ENCODE data around the gene GAS1. TPM values are rescaled to one million over a fixed set of nuclear protein-coding genes. Genes with fewer than 3 reads are reported as not detected.

The GAS1 gene
- total RNA-seq, 2 donors from 2014 or later = 4.8 to 6.7 TPM

DNA sequence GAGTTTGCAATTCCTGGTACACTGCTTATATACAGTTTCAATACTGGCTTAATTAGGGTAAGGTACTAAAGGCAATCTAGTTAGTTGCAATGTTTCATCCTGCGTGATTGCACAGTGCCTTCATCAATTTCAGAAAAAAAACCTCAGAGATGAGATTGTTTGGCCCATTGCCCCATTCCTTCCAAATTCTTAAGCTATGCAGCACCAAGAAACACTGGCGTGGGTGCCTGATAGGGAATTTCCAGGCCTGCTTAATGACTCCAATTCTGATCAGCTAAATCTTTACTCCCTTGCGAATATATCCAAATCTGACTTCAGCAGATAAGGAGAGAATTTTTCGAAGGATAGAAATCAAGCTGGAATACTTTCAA is 35.9 kb upstream of the GAS1 start:
- H3K27me3 Mint-ChIP-seq (ENCODE audit: insufficient read depth) = peaks cover 11% of the 10 kb centered on the region
- Histone ChIP-seq H3K27ac (ENCODE audit: low read depth, low read length) (no peak overlapping the region), H3K9me3 (ENCODE audit: control insufficient read depth, low read length) (no peaks in the 10 kb centered on the region), H3K4me1 (ENCODE audit: control insufficient read depth, insufficient read depth, low read length) (peaks cover 7% of the 10 kb centered on the region), H3K36me3 (ENCODE audit: control insufficient read depth, insufficient read depth, low read length) (no peaks in the 10 kb centered on the region), H3K4me3 (ENCODE audit: low read length) (no peak overlapping the region), H3K9ac (ENCODE audit: extremely low read depth, low read length, poor library complexity, severe bottlenecking) (no peak overlapping the region), H3K27me3 (ENCODE audit: control insufficient read depth, insufficient read depth, low read length, poor library complexity, severe bottlenecking) (no peaks in the 10 kb centered on the region)
- no peak for DNase-seq
- no peaks in the 10 kb centered on the region for H3K36me3 Mint-ChIP-seq (ENCODE audit: low read depth)
- 91 to 95% methylated on average over 4 of the region's 4 CpGs for WGBS, 2 experiments (ENCODE audit: insufficient coverage in 1 of 2, insufficient read length in 1 of 2)
- H3K9me3 Mint-ChIP-seq = no peaks in the 10 kb centered on the region
- H3K27ac Mint-ChIP-seq = no peak overlapping the region
- H3K4me1 Mint-ChIP-seq = peaks cover 21% of the 10 kb centered on the region
- H3K4me3 Mint-ChIP-seq = no peak overlapping the region
- TF ChIP-seq, protein P1, sequence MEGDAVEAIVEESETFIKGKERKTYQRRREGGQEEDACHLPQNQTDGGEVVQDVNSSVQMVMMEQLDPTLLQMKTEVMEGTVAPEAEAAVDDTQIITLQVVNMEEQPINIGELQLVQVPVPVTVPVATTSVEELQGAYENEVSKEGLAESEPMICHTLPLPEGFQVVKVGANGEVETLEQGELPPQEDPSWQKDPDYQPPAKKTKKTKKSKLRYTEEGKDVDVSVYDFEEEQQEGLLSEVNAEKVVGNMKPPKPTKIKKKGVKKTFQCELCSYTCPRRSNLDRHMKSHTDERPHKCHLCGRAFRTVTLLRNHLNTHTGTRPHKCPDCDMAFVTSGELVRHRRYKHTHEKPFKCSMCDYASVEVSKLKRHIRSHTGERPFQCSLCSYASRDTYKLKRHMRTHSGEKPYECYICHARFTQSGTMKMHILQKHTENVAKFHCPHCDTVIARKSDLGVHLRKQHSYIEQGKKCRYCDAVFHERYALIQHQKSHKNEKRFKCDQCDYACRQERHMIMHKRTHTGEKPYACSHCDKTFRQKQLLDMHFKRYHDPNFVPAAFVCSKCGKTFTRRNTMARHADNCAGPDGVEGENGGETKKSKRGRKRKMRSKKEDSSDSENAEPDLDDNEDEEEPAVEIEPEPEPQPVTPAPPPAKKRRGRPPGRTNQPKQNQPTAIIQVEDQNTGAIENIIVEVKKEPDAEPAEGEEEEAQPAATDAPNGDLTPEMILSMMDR (conservative IDR thresholded peaks at IDR 0.05) = no peak

DNA sequence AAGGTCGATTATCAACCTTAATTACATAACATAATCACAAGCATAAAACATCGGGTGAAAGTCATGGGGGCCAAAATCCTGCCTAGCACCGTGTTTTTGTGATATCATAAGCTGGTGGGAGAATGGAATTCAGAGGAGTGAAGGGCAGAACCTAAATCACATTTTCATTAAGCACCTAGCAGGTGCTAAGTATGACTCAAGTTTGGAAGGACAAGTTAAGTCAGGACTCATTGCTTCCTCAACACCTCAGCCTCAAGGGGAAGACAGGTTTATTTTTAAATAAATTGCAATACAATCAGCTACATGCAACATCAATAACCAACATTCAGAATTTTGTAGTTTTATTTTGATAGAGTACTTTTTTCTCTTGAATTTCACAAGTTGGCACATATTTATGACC is 33.5 kb upstream of the GAS1 start:
- Histone ChIP-seq H3K4me3 (ENCODE audit: low read length) (no peak overlapping the region), H3K27me3 (ENCODE audit: control insufficient read depth, insufficient read depth, low read length, poor library complexity, severe bottlenecking) (no peaks in the 10 kb centered on the region), H3K27ac (ENCODE audit: low read depth, low read length) (no peak overlapping the region), H3K36me3 (ENCODE audit: control insufficient read depth, insufficient read depth, low read length) (no peaks in the 10 kb centered on the region), H3K4me1 (ENCODE audit: control insufficient read depth, insufficient read depth, low read length) (peaks cover 7% of the 10 kb centered on the region), H3K9ac (ENCODE audit: extremely low read depth, low read length, poor library complexity, severe bottlenecking) (no peak overlapping the region), H3K9me3 (ENCODE audit: control insufficient read depth, low read length) (no peaks in the 10 kb centered on the region)
- Mint-ChIP-seq H3K36me3 (ENCODE audit: low read depth) (no peaks in the 10 kb centered on the region), H3K4me1 (peaks cover 21% of the 10 kb centered on the region), H3K27me3 (ENCODE audit: insufficient read depth) (peaks cover 15% of the 10 kb centered on the region), H3K9me3 (no peaks in the 10 kb centered on the region), H3K27ac (no peak overlapping the region), H3K4me3 (no peak overlapping the region)
- TF ChIP-seq, protein P1 (conservative IDR thresholded peaks at IDR 0.05) = no peak
- WGBS, 2 experiments (ENCODE audit: insufficient coverage in 1 of 2, insufficient read length in 1 of 2) = 81% methylated on average over 3 of the region's 3 CpGs; no CpG with 5 or more reads in 1 of the 2 experiments
- no peak for DNase-seq

DNA sequence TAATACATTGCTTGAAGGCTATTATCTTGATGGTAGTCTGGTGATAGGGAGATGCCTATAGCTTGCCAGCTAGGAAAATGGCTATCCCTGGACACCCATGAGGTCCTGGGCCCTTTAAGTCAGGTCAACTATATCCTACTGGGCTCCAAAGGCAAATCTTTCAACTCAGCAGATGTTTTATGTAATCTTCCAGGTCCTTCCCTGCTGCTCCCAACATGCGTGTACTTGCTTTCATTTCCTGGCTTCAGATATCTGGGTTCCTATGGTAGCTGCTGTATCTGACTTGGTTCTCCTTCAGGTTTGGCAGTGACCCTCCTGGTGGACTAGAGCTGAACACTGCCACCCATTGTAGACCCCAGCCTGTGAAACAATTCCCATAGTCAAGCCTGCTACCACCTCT is 32.4 kb upstream of the GAS1 start:
- H3K9me3 ChIP-seq (ENCODE audit: control insufficient read depth, low read length) = no peaks in the 10 kb centered on the region
- peaks cover 14% of the 10 kb centered on the region for H3K4me1 Mint-ChIP-seq
- H3K36me3 Mint-ChIP-seq (ENCODE audit: low read depth) = no peaks in the 10 kb centered on the region
- DNase-seq = no peak
- H3K27ac ChIP-seq (ENCODE audit: low read depth, low read length) = no peak overlapping the region
- H3K27me3 ChIP-seq (ENCODE audit: control insufficient read depth, insufficient read depth, low read length, poor library complexity, severe bottlenecking) = no peaks in the 10 kb centered on the region
- no peak overlapping the region for H3K4me3 Mint-ChIP-seq
- H3K9me3 Mint-ChIP-seq = no peaks in the 10 kb centered on the region
- peaks cover 15% of the 10 kb centered on the region for H3K27me3 Mint-ChIP-seq (ENCODE audit: insufficient read depth)
- TF ChIP-seq, protein P1 (conservative IDR thresholded peaks at IDR 0.05) = no peak
- no peak overlapping the region for H3K27ac Mint-ChIP-seq
- H3K9ac ChIP-seq (ENCODE audit: extremely low read depth, low read length, poor library complexity, severe bottlenecking) = no peak overlapping the region
- peaks cover 7% of the 10 kb centered on the region for H3K4me1 ChIP-seq (ENCODE audit: control insufficient read depth, insufficient read depth, low read length)
- H3K4me3 ChIP-seq (ENCODE audit: low read length) = no peak overlapping the region
- 95 to 100% methylated on average over 1 of the region's 1 CpG for WGBS, 2 experiments (ENCODE audit: insufficient coverage in 1 of 2, insufficient read length in 1 of 2)
- no peaks in the 10 kb centered on the region for H3K36me3 ChIP-seq (ENCODE audit: control insufficient read depth, insufficient read depth, low read length)
